Breast epithelium (tissue), 4 donors: ENCODE measurements around the gene SH3BP1. TPM values are rescaled to one million over a fixed set of nuclear protein-coding genes. Genes with fewer than 3 reads are reported as not detected.
A peak's percentile ranks its signal among the peaks of the same experiment; 100 is the strongest.

Experiments
- DNase-seq, 2 donors: peaks; one replicate each; pipeline ENCODE4 v3.0.0-alpha.2; 2019; ENCODE audit warnings: low spot score in 2 of 2
- H3K27ac ChIP-seq, 2 donors: fragments of 200-600 bp; sonication (generic) in 1 of 2; one replicate each; pipeline ENCODE4 v1.5.1; 2016 to 2019; ENCODE audit warnings: mild to moderate bottlenecking in 1 of 2
- H3K27me3 ChIP-seq, 2 donors: fragments of 200-600 bp; sonication (generic) in 1 of 2; one replicate each; pipeline versions ENCODE4 v1.5.1 to v1.6.0; 2017 to 2019; ENCODE audit warnings: control low read depth in 1 of 2, mild to moderate bottlenecking in 1 of 2
- H3K36me3 ChIP-seq: fragments of 200-600 bp; one replicate; pipeline ENCODE4 v1.5.1; 2019
- H3K4me1 ChIP-seq, 2 donors: fragments of 200-600 bp; sonication (generic); one replicate each; pipeline ENCODE4 v1.5.1; 2016 to 2019; ENCODE audit warnings: control low read depth in 1 of 2
- H3K4me3 ChIP-seq, 3 donors: fragments of 200-600 bp; sonication (generic); 1 replicate in 2 of 3; 2 replicates in 1 of 3; pipeline ENCODE4 v1.5.1; 2016 to 2019; ENCODE audit warnings: mild to moderate bottlenecking in 3 of 3, moderate library complexity in 2 of 3
- H3K9me3 ChIP-seq, 2 donors: fragments of 200-600 bp; sonication (generic) in 1 of 2; one replicate each; pipeline ENCODE4 v1.5.1; 2016 to 2019; ENCODE audit warnings: control low read depth in 1 of 2
- CTCF ChIP-seq, 3 donors: fragments of 450-650 bp; IDR thresholded peaks; one replicate each; pipeline ENCODE4 v1.5.1; 2016 to 2017; ENCODE audit warnings: antibody characterized with exemption in 3 of 3, mild to moderate bottlenecking in 3 of 3, moderate library complexity in 3 of 3
- POLR2A ChIP-seq: fragments of 450-650 bp; IDR thresholded peaks from one replicate; pipeline ENCODE4 v1.6.1; 2016; ENCODE audit warnings: antibody characterized with exemption, mild to moderate bottlenecking, moderate library complexity
- POLR2AphosphoS5 ChIP-seq, 3 donors: sonication (generic); formaldehyde crosslinking; IDR thresholded peaks; one replicate each; pipeline ENCODE4 v1.6.1; 2017; ENCODE audit warnings: antibody characterized with exemption in 3 of 3
- intact Hi-C: fragments of 100-400 bp; cut with DNase I; formaldehyde crosslinking; loops from one replicate; pipeline ENCODE4 v1.15.1; 2023; ENCODE audit warnings: low total_unique reads
- total RNA-seq, 3 donors: library from RNA; depleted of rRNA; stranded (reverse); fragments of >200 nt; gene quantifications; one replicate each; pipeline ENCODE4 v1.1.0, GENCODE V29; 2016

The SH3BP1 gene
- total RNA-seq, 3 donors from 2014 or later: 3.8 to 8.8 (median 7.3) TPM

DNA sequence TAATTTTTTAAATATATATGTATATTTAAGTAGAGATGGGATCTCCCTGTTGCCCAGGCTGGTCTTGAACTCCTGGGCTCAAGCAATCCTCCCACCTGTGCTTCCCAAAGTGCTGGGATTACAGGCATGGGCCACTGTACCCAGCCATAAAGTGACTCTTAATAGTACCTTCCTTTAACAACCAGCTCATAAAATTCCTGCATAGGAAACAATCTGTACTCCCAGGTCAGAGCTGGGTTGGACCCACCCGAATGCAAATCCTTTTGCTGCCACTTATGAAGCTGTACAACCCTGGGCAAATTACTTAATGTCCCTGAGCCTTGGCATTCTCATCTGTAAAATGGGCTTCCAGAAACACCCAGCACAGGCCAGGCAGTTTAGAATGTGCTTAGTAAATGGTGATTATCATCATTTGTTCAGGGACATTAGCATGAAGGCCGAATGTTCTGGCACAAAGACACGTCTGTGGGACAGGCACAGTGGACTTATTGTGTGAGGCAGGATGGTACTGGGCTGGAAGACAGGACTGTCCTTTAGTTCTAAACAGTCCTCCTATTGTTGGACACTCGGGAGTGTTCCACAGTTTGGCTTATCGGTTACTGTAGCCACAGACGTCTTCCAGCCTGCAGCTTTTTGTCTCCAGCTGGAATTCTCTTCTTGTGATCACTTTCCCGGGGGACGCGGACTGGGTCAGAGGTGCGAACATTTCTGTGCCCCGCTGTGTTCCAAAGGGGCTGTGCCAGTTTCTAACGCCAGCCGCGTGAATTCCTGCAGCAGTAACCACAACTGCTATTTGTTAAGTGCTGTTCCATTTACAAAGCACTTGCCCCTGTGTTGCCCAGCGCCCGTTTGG is 25.0 kb downstream of the SH3BP1 start:
- H3K4me1 ChIP-seq: peaks cover 4 to 15% of the 10 kb centered on the region in 2 donors
- H3K4me3 ChIP-seq: no peak overlapping the region
- H3K36me3 ChIP-seq: no peaks in the 10 kb centered on the region
- no peaks in the 10 kb centered on the region for H3K27me3 ChIP-seq
- no peaks in the 10 kb centered on the region for H3K9me3 ChIP-seq
- intact Hi-C loops: no loop called here
- H3K27ac ChIP-seq: peak overlapping the region; percentile 48 to 70
- TF ChIP-seq POLR2AphosphoS5 (IDR thresholded peaks at IDR 0.05) (peak in 1 of 3 donors; percentile 25), CTCF (IDR thresholded peaks at IDR 0.05) (no peak)
- DNase-seq: peak in 1 of 2 donors; percentile 72

DNA sequence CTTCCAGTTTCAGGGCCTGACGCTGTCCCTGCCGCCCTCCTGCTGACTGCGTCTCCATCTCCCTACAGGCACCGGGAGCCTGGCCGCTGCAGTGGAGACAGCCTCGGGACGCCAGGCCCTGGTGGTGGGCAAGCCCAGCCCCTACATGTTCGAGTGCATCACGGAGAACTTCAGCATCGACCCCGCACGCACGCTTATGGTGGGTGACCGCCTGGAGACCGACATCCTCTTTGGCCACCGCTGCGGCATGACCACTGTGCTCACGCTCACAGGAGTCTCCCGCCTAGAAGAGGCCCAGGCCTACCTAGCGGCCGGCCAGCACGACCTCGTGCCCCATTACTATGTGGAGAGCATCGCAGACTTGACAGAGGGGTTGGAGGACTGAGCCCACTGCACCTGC is 26.0 kb downstream of the SH3BP1 start:
- no peak overlapping the region for H3K4me3 ChIP-seq
- H3K9me3 ChIP-seq: no peaks in the 10 kb centered on the region
- no peaks in the 10 kb centered on the region for H3K36me3 ChIP-seq
- TF ChIP-seq POLR2A (no peak), CTCF (IDR thresholded peaks at IDR 0.05) (no peak), POLR2AphosphoS5 (IDR thresholded peaks at IDR 0.05) (no peak)
- no peak for DNase-seq
- H3K4me1 ChIP-seq: peaks cover 4 to 5% of the 10 kb centered on the region in 2 donors
- H3K27ac ChIP-seq: peak overlapping the region; percentile 48 to 70
- no peaks in the 10 kb centered on the region for H3K27me3 ChIP-seq
- intact Hi-C loops: no loop called here

- no peaks in the 10 kb centered on the region for H3K9me3 ChIP-seq
- TF ChIP-seq POLR2AphosphoS5 (IDR thresholded peaks at IDR 0.05) (no peak), POLR2A (no peak), CTCF (IDR thresholded peaks at IDR 0.05) (no peak)
- no peak for DNase-seq
- no peaks in the 10 kb centered on the region for H3K36me3 ChIP-seq
- peaks cover 0 to 5% of the 10 kb centered on the region in 2 donors for H3K4me1 ChIP-seq
- intact Hi-C loops: no loop called here
- no peaks in the 10 kb centered on the region for H3K27me3 ChIP-seq
- no peak overlapping the region for H3K27ac ChIP-seq
- H3K4me3 ChIP-seq: no peak overlapping the region
Measured at GRCh38 chr22:37669586-37669985, 30.1 kb downstream of the SH3BP1 start.

- Histone ChIP-seq H3K4me1 (peaks cover 0 to 18% of the 10 kb centered on the region in 2 donors), H3K36me3 (no peaks in the 10 kb centered on the region), H3K4me3 (no peak overlapping the region), H3K27me3 (no peaks in the 10 kb centered on the region), H3K27ac (peak overlapping the region; percentile 48 to 93), H3K9me3 (no peaks in the 10 kb centered on the region)
- TF ChIP-seq POLR2A (no peak), CTCF (IDR thresholded peaks at IDR 0.05) (no peak), POLR2AphosphoS5 (IDR thresholded peaks at IDR 0.05) (no peak)
- intact Hi-C loops: no loop called here
- no peak for DNase-seq
Measured at GRCh38 chr22:37672206-37672919, 32.9 kb downstream of the SH3BP1 start.

- H3K36me3 ChIP-seq: no peaks in the 10 kb centered on the region
- TF ChIP-seq POLR2AphosphoS5 (IDR thresholded peaks at IDR 0.05) (no peak), CTCF (IDR thresholded peaks at IDR 0.05) (no peak), POLR2A (no peak)
- H3K9me3 ChIP-seq: no peaks in the 10 kb centered on the region
- H3K4me3 ChIP-seq: no peak overlapping the region
- H3K4me1 ChIP-seq: peaks cover 0 to 24% of the 10 kb centered on the region in 2 donors
- no peaks in the 10 kb centered on the region for H3K27me3 ChIP-seq
- intact Hi-C loops: no loop called here
- H3K27ac ChIP-seq: peak overlapping the region; percentile 48 to 93
- DNase-seq: no peak
Measured at GRCh38 chr22:37672920-37673455, 33.5 kb downstream of the SH3BP1 start.
